ENCODE results near the gene DPYSL5.

The DPYSL5 gene

DNA sequence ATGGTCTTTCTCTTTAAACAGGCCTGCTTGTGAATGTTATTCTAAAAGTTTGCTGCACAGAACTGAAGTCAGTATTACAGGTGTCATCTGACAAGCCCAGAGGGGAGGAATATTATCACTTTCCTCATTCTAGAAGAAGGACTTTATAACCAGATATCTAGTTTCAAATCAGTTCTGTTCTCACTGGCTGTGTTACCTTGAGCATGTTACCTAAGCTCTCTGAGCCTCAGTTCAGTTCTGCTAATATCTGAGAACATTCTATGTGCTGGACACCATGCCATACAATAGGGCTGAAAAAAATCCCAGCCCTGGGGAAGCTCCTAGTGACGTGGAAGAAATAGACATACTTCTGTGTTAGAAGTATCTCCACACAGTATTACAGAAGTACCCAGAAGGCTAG is 150.4 kb downstream of the DPYSL5 start:
- no peak for TF ChIP-seq GATA3 (IDR thresholded peaks at IDR 0.05; ENCODE audit: low read depth, low read length)
- no peak for TF ChIP-seq GATA2 (IDR thresholded peaks at IDR 0.05; ENCODE audit: low read depth, low read length)
